Gastrocnemius medialis (tissue), 4 donors: ENCODE data around the gene SETBP1.

ENCODE experiments used
- CTCF ChIP-seq, 5 experiments: fragments of 450-650 bp in 3 of 5; fragments of 200-600 bp in 2 of 5; sonication (generic) in 2 of 5; IDR thresholded peaks in 4 of 5; conservative IDR thresholded peaks in 1 of 5; 1 replicate in 4 of 5; 2 replicates in 1 of 5; pipeline ENCODE4 v1.5.1; 2016 to 2019; ENCODE audit warnings: antibody characterized with exemption in 5 of 5, mild to moderate bottlenecking in 3 of 5, moderate library complexity in 3 of 5
- POLR2A ChIP-seq, 2 donors: fragments of 450-650 bp; IDR thresholded peaks; one replicate each; pipeline ENCODE4 v1.6.1; 2017; ENCODE audit warnings: antibody characterized with exemption in 2 of 2, mild to moderate bottlenecking in 2 of 2, moderate library complexity in 2 of 2

DNA sequence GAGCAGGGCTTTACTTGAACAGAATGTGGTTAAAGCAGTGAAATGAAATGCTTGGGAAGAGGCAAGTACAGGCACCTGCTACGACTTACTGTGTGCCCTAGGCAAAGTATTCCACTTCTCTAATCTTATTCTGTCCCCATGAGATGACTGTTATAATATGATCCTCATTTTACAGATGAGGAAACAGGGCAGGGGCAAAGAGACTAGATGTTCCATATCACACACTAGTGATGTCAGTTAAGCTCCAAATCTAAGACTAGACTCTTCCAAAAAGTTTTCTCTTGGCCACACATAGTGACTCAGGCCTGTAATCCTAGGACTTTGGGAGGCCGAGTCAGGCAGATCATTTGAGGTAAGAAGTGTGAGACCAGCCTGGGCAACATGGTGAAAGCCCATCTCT, 235.0 kb downstream of the SETBP1 start:
- TF ChIP-seq CTCF (IDR thresholded peaks at IDR 0.05 in 4 of 5, conservative IDR thresholded peaks at IDR 0.05 in 1 of 5) (no peak), POLR2A (IDR thresholded peaks at IDR 0.05) (no peak)
